HG03378 (cell line): Measurements from ENCODE around the gene CTNND1.
A peak's percentile ranks its signal among the peaks of the same experiment; 100 is the strongest.

Experiments used
- ATAC-seq: cut with Tn5 transposase; IDR thresholded peaks from one replicate; pipeline ENCODE4 v1.9.1; 2021; ENCODE audit warnings: mild to moderate bottlenecking, moderate library complexity; ENCODE audit not compliant: unreplicated experiment

The CTNND1 gene

GRCh38 chr11:57763568-57763967, 2.0 kb downstream of the CTNND1 start:
- no peak for ATAC-seq

- no peak for ATAC-seq
Observed at GRCh38 chr11:57764021-57764420, 2.4 kb downstream of the CTNND1 start.

- ATAC-seq = no peak
Observed at GRCh38 chr11:57764566-57764965, 3.0 kb downstream of the CTNND1 start.

- no peak for ATAC-seq
Observed at GRCh38 chr11:57764972-57765371, 3.4 kb downstream of the CTNND1 start.

- ATAC-seq = no peak
Observed at GRCh38 chr11:57770793-57771192, 9.2 kb downstream of the CTNND1 start.

GRCh38 chr11:57771365-57771764, 9.8 kb downstream of the CTNND1 start:
- ATAC-seq = no peak

- ATAC-seq = no peak
Observed at GRCh38 chr11:57772562-57772961, 11.0 kb downstream of the CTNND1 start.

- no peak for ATAC-seq
Observed at GRCh38 chr11:57773026-57773598, 11.5 kb downstream of the CTNND1 start.

- no peak for ATAC-seq
Observed at GRCh38 chr11:57775491-57775890, 13.9 kb downstream of the CTNND1 start.

GRCh38 chr11:57776031-57776521, 14.5 kb downstream of the CTNND1 start:
- no peak for ATAC-seq

- ATAC-seq = no peak
Observed at GRCh38 chr11:57776577-57777210, 15.1 kb downstream of the CTNND1 start.

GRCh38 chr11:57777969-57778317, 16.3 kb downstream of the CTNND1 start:
- no peak for ATAC-seq

GRCh38 chr11:57778318-57779037, 16.9 kb downstream of the CTNND1 start:
- no peak for ATAC-seq

- ATAC-seq = no peak
Observed at GRCh38 chr11:57779276-57779675, 17.7 kb downstream of the CTNND1 start.

- no peak for ATAC-seq
Observed at GRCh38 chr11:57781529-57781943, 19.9 kb downstream of the CTNND1 start.

- peak; percentile 67 for ATAC-seq
Observed at GRCh38 chr11:57785072-57785471, 23.5 kb downstream of the CTNND1 start.

- no peak for ATAC-seq
Observed at GRCh38 chr11:57786436-57786835, 24.8 kb downstream of the CTNND1 start.

- ATAC-seq = no peak
Observed at GRCh38 chr11:57787006-57787604, 25.5 kb downstream of the CTNND1 start.

- no peak for ATAC-seq
Observed at GRCh38 chr11:57787920-57788702, 26.5 kb downstream of the CTNND1 start.

GRCh38 chr11:57788703-57789088, 27.1 kb downstream of the CTNND1 start:
- ATAC-seq = no peak
